ENCODE data around the gene CRY1. TPM values are rescaled to one million over a fixed set of nuclear protein-coding genes. Genes with fewer than 3 reads are reported as not detected.
A peak's percentile ranks its signal among the peaks of the same experiment; 100 is the strongest.

Gene CRY1
- polyA plus RNA-seq, 2 of the 4 experiments (the other 2 are of a cell fraction) = 15.8 to 26.1 TPM

- TF ChIP-seq HMGXB4 (CRISPR knock-in tag; IDR thresholded peaks at IDR 0.05; ENCODE audit: borderline replicate concordance) = no peak
- no peak for TF ChIP-seq RCOR1 (IDR thresholded peaks at IDR 0.05; ENCODE audit: low read depth, low read length)
- no peak for TF ChIP-seq GATA3 (IDR thresholded peaks at IDR 0.05; ENCODE audit: borderline replicate concordance)
- no peak for TF ChIP-seq PHF8 (IDR thresholded peaks at IDR 0.05; ENCODE audit: borderline replicate concordance, low read depth)
- TF ChIP-seq, protein P1, sequence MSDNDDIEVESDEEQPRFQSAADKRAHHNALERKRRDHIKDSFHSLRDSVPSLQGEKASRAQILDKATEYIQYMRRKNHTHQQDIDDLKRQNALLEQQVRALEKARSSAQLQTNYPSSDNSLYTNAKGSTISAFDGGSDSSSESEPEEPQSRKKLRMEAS (IDR thresholded peaks at IDR 0.05) = peak; percentile 88
- no peak for TF ChIP-seq TFCP2L1 (CRISPR knock-in tag; IDR thresholded peaks at IDR 0.05)
- TF ChIP-seq FOXS1 (CRISPR knock-in tag; IDR thresholded peaks at IDR 0.05) = no peak
- no peak for TF ChIP-seq NFE2L2 (conservative IDR thresholded peaks at IDR 0.05; ENCODE audit: low read length)
Measured at GRCh38 chr12:107093417-107094182, at the start of gene CRY1 (continued).

DNA sequence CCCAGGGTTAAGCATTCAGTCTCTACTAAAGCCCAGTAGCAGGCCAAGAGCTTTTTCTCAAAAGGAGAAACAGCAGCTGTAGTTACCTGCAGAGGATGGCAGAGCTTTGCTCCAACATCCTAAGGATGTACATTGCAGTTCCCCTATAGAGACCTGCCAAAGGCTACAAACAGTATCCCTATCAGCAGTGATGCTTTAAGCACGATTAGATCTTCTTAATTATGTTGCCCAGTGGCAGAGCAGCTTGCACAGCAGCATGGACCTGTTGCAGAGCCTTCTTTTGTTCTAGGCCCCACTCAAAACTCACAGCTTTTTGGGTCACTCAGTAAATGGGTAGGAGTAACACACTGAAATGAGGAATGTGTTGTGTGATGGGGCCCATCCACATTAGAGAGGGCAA lies 46.4 kb upstream of the CRY1 start:
- 85% methylated on average over 1 of the region's 1 CpG for WGBS (ENCODE audit: missing lambda C conversion rate)
- DNase-seq (ENCODE audit: low read depth in 1 of 2, low spot score in 1 of 2) (no peak), ATAC-seq (no peak), FAIRE-seq (no peak)
- ChIA-PET POLR2A (no interaction called here), CTCF (interaction anchor here (1.1 to 6.8 kb wide), 3 partner anchors 9 to 468 kb away, joined by 4 to 50 read pairs (median 13); no protein-coding TSS in a partner anchor)
- no peak overlapping the region for H3K27ac ChIP-seq
- no peak for TF ChIP-seq SREBF2 (IDR thresholded peaks at IDR 0.05)
- TF ChIP-seq POLR2AphosphoS2 (conservative IDR thresholded peaks at IDR 0.05; ENCODE audit: low read length) = no peak
- TF ChIP-seq, protein P2, sequence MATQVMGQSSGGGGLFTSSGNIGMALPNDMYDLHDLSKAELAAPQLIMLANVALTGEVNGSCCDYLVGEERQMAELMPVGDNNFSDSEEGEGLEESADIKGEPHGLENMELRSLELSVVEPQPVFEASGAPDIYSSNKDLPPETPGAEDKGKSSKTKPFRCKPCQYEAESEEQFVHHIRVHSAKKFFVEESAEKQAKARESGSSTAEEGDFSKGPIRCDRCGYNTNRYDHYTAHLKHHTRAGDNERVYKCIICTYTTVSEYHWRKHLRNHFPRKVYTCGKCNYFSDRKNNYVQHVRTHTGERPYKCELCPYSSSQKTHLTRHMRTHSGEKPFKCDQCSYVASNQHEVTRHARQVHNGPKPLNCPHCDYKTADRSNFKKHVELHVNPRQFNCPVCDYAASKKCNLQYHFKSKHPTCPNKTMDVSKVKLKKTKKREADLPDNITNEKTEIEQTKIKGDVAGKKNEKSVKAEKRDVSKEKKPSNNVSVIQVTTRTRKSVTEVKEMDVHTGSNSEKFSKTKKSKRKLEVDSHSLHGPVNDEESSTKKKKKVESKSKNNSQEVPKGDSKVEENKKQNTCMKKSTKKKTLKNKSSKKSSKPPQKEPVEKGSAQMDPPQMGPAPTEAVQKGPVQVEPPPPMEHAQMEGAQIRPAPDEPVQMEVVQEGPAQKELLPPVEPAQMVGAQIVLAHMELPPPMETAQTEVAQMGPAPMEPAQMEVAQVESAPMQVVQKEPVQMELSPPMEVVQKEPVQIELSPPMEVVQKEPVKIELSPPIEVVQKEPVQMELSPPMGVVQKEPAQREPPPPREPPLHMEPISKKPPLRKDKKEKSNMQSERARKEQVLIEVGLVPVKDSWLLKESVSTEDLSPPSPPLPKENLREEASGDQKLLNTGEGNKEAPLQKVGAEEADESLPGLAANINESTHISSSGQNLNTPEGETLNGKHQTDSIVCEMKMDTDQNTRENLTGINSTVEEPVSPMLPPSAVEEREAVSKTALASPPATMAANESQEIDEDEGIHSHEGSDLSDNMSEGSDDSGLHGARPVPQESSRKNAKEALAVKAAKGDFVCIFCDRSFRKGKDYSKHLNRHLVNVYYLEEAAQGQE (IDR thresholded peaks at IDR 0.05) = no peak
- H3K9me3 ChIP-seq = no peaks in the 10 kb centered on the region; the same call in 2 of the 3 replicates
- no peak overlapping the region for H3K4me3 ChIP-seq
- H3K4me2 ChIP-seq = no peak overlapping the region
- peaks cover 2% of the 10 kb centered on the region; the same call in 2 of the 3 replicates for H3K4me1 ChIP-seq

DNA sequence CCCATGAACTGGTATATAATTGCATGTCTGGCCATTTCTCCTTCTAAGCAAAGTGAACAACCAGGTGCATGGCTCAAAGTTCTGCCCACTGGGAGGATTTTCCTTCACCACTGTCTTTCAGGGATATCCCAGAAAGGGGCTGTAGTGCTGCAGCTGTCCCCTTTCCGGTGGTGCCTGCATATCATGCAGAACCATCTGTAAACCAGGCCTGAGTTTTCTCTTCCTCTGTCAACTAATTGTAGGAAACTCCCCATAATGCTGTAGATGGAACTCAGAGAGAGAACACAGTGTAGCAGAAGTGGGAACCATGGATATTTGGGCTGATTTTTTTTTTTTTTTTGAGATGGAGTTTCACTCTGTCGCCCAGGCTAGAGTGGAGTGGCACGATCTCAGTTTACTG lies 45.6 kb upstream of the CRY1 start:
- POLR2A ChIA-PET = no interaction called here
- H3K4me1 ChIP-seq = no peaks in the 10 kb centered on the region
- DNase-seq (ENCODE audit: low read depth in 1 of 2, low spot score in 1 of 2) (no peak), FAIRE-seq (no peak), ATAC-seq (no peak)
- no peaks in the 10 kb centered on the region; the same call in 2 of the 3 replicates for H3K9me3 ChIP-seq
- TF ChIP-seq EP300 (IDR thresholded peaks at IDR 0.05) (no peak), JUN (IDR thresholded peaks at IDR 0.05) (no peak), HOXA7 (CRISPR knock-in tag; IDR thresholded peaks at IDR 0.05) (no peak), SREBF2 (IDR thresholded peaks at IDR 0.05) (no peak), NFE2L2 (conservative IDR thresholded peaks at IDR 0.05; ENCODE audit: low read length) (no peak), MAZ (IDR thresholded peaks at IDR 0.05; ENCODE audit: borderline replicate concordance, low read depth, low read length) (no peak), GATA3 (IDR thresholded peaks at IDR 0.05; ENCODE audit: borderline replicate concordance) (no peak), HES2 (IDR thresholded peaks at IDR 0.05) (no peak), ELK1 (IDR thresholded peaks at IDR 0.05; ENCODE audit: low read depth, low read length) (no peak)
- H3K27ac ChIP-seq = no peak overlapping the region
- no peak overlapping the region for H3K4me2 ChIP-seq
- 80% methylated on average over 3 of the region's 3 CpGs for WGBS (ENCODE audit: missing lambda C conversion rate)
- H3K4me3 ChIP-seq = no peak overlapping the region
- CTCF ChIA-PET = interaction anchor here (3.5 to 6.8 kb wide), 2 partner anchors 8 to 469 kb away, joined by 13 to 50 read pairs; no protein-coding TSS in a partner anchor
